ENCODE data around the gene RNASE4.
"Not testable (repeated sequence)": the region's sequence is repeated elsewhere in the genome, so short reads cannot be mapped to it uniquely, and the experiment has no call there.

RNASE4 gene

GRCh38 chr14:20698934-20699333 is 14.6 kb downstream of the RNASE4 start:
- no peak for DNase-seq (ENCODE audit: low read depth)

GRCh38 chr14:20699931-20700330 is 15.6 kb downstream of the RNASE4 start:
- DNase-seq (ENCODE audit: low read depth) = no peak

GRCh38 chr14:20700965-20701364 is 16.6 kb downstream of the RNASE4 start:
- not testable (repeated sequence) for DNase-seq (ENCODE audit: low read depth)

- no peak for DNase-seq (ENCODE audit: low read depth)
Measured at GRCh38 chr14:20706657-20707355, 22.4 kb downstream of the RNASE4 start.

- no peak for DNase-seq (ENCODE audit: low read depth)
Measured at GRCh38 chr14:20707622-20708021, 23.3 kb downstream of the RNASE4 start.

- DNase-seq (ENCODE audit: low read depth) = no peak
Measured at GRCh38 chr14:20711261-20711660, 26.9 kb downstream of the RNASE4 start.

- DNase-seq (ENCODE audit: low read depth) = no peak
Measured at GRCh38 chr14:20711685-20712084, 27.3 kb downstream of the RNASE4 start.

GRCh38 chr14:20712904-20713303 is 28.5 kb downstream of the RNASE4 start:
- no peak for DNase-seq (ENCODE audit: low read depth)

- DNase-seq (ENCODE audit: low read depth) = peak; percentile 69
Measured at GRCh38 chr14:20714593-20715250, 30.4 kb downstream of the RNASE4 start.

GRCh38 chr14:20719777-20720176 is 35.4 kb downstream of the RNASE4 start:
- DNase-seq (ENCODE audit: low read depth) = no peak

GRCh38 chr14:20720741-20721140 is 36.4 kb downstream of the RNASE4 start:
- no peak for DNase-seq (ENCODE audit: low read depth)

GRCh38 chr14:20722016-20722415 is 37.7 kb downstream of the RNASE4 start:
- DNase-seq (ENCODE audit: low read depth) = no peak

GRCh38 chr14:20723488-20723887 is 39.1 kb downstream of the RNASE4 start:
- no peak for DNase-seq (ENCODE audit: low read depth)

GRCh38 chr14:20726121-20726520 is 41.8 kb downstream of the RNASE4 start:
- not testable (repeated sequence) for DNase-seq (ENCODE audit: low read depth)

GRCh38 chr14:20726531-20726930 is 42.2 kb downstream of the RNASE4 start:
- no peak for DNase-seq (ENCODE audit: low read depth)

- DNase-seq (ENCODE audit: low read depth) = no peak
Measured at GRCh38 chr14:20730891-20731290, 46.5 kb downstream of the RNASE4 start.

GRCh38 chr14:20732477-20732876 is 48.1 kb downstream of the RNASE4 start:
- DNase-seq (ENCODE audit: low read depth) = no peak

GRCh38 chr14:20732979-20733635 is 48.7 kb downstream of the RNASE4 start:
- no peak for DNase-seq (ENCODE audit: low read depth)

GRCh38 chr14:20733684-20734429 is 49.5 kb downstream of the RNASE4 start:
- no peak for DNase-seq (ENCODE audit: low read depth)

- DNase-seq (ENCODE audit: low read depth) = no peak
Measured at GRCh38 chr14:20734430-20734806, 50.1 kb downstream of the RNASE4 start.

GRCh38 chr14:20738292-20738691 is 53.9 kb downstream of the RNASE4 start:
- DNase-seq (ENCODE audit: low read depth) = not testable (repeated sequence)

- DNase-seq (ENCODE audit: low read depth) = no peak
Measured at GRCh38 chr14:20742132-20742531, 57.8 kb downstream of the RNASE4 start.

- DNase-seq (ENCODE audit: low read depth) = no peak
Measured at GRCh38 chr14:20743556-20743955, 59.2 kb downstream of the RNASE4 start.

Measured in stromal cell of bone marrow (primary cell).